GM21717 (cell line): ENCODE results near the gene POFUT2.
"Not testable (repeated sequence)": the region's sequence is repeated elsewhere in the genome, so short reads cannot be mapped to it uniquely, and the experiment has no call there.

Source experiments
- ATAC-seq: cut with Tn5 transposase; IDR thresholded peaks from one replicate; pipeline ENCODE4 v1.9.1; 2021; ENCODE audit warnings: mild to moderate bottlenecking, moderate library complexity; ENCODE audit not compliant: unreplicated experiment

POFUT2 gene

DNA sequence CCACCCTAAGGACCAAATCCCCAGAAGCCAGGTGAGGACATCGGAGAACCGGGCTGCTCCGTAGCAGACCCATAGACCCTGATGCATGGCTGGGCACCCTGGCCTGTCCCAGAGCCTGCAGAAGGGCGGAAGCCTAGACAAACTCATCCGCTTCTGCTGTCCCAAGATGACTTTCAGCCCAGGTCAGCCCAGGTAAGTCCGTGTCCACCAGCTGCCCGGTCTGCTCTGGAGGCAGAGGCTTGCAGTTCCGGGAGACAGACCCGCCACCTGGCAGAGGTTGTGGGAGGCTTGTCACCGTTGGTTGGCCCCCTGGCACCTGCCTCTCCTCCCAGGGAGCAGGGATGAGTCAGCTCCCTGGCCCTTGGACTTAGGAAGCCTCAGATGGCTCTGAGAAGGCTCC is 22.8 kb upstream of the POFUT2 start:
- no peak for ATAC-seq

DNA sequence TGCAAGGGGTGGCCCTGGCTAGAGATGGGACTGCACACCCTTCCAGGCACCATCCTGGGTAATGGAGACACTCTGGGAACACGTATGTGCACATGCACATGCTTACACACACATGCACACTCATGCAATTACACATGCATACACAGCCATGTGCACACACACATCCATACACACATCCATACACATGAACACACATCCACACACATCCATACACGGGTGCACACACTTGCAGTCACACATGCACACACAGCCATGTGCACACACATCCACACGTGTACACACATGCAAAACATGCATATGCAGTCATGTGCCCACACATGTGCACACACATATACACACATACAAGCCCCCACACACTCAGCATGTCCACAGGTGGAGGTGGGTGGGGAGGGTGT is 22.3 kb upstream of the POFUT2 start:
- no peak for ATAC-seq

DNA sequence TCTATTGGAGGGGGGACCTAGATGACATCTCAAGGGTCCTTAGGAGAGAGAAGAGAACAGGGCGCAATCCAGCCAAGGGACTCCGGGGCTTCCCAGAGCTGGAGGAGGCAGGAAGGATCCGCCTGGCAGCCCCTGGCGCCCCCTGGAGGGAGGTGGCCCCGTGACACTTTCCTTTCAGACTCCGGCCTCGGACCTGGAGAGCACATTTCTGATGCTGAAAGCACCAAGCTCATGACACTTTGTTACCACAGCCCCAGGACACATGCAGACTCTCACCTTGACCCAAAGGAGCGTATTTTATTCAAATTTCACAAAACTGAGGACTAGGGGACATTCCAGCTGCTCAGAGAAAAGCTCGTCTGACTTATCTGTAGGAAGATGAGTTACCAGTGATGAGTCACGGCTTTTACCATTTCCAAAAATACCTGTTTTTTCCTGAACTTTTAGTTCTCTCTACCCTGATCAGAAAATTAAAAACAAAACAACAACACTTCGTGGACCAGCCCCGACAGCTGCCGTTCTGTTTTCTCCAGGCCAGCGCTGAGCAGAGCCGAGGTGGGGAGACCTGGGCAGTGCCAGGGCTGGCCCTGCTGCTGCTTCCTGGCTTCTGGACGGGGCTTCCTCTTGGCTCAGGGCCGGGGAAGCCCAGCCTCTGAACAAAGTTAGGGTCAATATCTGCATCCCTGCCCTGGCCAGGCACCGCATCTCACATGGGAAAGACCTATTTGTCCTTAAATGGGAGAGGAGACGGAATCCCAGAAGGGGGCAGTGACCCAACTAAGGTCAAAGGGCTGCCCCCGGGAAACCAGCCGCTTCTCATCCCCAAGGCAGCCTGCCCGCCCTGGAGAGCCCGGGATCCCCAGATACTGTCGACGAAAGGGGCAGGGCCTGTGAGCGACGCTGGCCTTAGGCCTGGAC is 21.6 kb upstream of the POFUT2 start:
- ATAC-seq: no peak

DNA sequence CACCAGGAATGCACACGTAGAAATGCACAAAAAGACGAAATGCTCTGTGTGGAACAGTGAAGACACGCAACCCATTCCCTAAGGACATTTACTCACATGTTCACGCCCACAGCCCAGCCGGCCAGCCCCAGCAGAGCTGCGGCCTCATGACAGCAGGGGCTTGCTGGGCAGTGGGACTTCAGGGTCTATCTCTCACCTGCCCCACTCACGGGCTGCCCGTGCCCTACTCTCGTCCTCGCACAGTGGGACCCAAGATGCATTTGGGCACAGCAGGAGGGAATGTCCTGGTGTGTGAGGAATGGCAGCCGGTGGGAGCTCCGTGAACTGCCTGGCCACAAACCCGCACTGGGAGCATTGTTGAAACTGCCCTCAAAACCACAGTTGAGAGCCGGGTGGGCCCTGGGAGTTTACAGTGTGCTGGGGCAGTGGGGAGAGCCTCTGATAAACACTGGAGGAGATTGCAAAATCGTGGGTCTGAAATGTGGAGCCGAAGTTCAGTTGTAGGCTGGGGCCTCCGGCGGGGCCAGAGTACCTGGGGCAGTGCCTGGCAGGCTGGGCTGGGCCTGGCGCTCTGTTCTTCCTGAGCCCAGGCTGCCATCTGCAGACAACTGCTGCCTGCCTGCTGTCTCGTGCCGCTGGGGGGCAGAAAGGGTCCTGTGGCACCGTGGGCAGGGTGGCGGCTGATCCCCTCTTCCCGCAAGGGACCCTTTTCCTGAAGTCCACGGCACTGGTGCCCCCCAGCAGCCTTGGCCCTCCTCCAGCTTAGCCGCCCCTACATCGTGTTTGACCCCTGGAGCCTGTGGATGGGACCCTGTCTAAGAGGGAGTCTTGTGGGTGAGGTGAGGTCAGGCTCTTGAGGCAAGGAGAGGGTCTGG is 20.7 kb upstream of the POFUT2 start:
- no peak for ATAC-seq

DNA sequence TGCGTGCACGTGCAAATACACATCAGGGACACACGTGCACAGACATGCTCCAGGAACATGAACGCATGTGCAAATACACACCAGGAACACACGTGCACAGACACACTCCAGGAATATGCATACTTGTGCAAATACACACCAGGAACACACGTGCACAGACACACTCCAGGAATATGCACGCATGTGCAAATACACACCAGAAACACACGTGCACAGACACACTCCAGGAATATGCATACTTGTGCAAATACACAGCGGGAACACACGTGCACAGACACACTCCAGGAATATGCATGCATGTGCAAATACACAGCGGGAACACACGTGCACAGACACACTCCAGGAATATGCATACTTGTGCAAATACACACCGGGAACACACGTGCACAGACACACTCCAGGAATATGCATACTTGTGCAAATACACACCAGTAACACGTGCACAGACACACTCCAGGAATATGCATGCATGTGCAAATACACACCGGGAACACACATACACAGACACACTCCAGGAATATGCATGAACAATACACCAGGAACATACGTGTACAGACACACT is 20.0 kb upstream of the POFUT2 start:
- not testable (repeated sequence) for ATAC-seq

DNA sequence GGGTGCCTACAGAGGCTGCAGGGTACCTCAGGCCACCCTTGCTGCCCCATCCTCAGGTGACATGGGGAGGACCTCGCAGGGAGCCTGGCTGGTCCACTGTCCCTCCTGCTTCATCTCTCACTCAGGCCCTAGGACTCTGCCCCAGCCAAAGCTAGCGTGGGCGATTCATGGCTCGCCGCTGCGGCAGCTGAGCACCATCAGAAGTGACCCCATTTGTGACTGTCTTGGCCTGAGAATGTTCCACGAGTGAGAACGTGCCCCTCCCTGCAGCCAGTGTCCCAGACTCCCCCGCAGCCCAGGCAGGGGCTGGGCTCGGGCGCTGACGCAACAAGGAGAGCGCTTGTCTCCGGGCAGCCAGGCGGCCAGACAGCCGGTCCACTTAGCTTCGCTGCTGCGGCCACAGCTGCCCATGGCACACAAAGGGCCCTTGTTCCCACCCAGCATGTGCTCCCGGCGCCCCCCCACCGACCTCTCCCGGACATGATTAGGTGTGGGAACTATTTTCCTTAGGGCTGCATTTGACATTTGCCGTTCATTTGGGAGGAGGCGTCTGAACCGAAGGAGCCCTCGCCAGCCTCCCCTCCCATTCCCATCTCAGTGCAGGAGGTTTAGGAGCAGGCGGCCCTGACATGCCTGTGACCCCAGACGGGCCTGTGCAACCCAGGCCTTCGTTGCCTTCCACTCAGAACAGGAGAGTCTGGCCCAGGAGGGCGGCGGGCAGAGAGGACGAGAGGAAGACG is 19.3 kb upstream of the POFUT2 start:
- no peak for ATAC-seq

DNA sequence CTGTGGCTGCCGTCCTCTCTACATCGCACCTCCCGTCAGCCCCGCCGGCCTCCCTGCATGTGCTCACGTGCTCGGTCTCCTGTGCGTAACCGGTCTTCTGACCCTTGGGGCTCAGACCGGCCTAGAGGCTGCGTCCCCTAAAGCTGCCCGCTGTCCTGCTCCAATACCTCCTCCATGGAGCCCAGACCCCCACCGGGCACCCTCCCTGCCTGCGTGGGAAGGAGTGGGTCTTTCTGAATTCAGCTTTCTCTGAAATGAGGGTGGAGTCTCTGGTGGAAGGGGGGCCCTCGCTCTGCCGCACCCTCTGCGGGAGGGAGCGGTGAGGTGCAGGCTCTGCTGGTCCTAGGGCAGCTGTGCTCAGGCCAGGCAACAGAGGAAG is 18.7 kb upstream of the POFUT2 start:
- no peak for ATAC-seq

DNA sequence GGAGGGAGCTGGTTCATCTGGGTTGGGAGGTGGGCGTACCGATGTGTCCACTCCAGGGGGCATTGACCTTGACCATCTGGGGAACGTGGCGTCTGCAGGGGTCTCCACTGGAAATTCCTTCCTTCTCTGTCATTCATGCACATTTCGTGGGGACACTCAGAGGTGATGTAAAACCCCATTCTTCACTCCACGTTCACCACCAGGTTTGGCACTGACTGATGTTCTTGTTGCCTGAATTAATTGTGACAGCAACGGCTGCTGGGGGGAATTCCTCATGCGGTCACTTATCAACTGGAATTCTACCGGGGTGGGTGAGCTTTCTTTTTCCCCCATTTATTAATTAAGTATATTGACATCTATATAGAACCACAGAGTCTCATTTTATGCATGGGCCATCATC is 18.1 kb upstream of the POFUT2 start:
- no peak for ATAC-seq

DNA sequence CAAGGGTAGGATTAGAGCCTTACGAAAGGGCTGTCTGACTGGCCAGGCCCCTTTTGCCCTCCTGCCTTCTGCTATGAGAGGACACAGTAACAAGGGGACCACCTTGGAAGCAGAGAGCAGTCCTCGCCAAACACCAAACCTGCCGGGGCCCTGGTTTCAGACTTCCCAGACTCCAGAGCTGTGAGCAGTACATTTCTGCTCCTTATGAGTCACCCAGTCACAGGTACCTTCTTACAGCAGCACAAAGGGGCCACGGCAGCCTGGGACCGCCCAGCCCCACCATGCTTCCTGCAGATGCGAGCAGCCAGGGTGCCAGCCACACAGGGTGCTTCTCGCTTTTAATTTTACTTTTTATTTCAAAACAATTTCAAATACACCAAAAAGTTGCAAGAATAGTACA is 17.2 kb upstream of the POFUT2 start:
- ATAC-seq: no peak

DNA sequence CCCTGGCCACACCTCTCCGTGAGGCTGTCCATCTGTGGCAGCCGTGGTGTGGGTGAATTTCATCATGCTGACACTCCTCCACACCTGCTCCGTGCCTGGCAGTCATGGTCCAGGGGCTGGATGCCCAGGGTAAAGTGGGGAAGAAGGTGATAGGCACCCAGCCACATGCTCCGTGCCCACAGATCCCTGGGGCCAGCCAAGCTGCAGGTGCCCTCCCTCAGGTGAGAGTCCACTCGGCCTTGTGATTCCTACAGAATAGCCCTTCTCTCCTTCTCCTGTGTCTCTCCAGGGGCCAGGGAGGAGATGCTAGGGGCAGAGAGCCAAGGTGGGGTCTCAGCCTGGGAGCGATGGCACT is 16.8 kb upstream of the POFUT2 start:
- ATAC-seq: no peak

DNA sequence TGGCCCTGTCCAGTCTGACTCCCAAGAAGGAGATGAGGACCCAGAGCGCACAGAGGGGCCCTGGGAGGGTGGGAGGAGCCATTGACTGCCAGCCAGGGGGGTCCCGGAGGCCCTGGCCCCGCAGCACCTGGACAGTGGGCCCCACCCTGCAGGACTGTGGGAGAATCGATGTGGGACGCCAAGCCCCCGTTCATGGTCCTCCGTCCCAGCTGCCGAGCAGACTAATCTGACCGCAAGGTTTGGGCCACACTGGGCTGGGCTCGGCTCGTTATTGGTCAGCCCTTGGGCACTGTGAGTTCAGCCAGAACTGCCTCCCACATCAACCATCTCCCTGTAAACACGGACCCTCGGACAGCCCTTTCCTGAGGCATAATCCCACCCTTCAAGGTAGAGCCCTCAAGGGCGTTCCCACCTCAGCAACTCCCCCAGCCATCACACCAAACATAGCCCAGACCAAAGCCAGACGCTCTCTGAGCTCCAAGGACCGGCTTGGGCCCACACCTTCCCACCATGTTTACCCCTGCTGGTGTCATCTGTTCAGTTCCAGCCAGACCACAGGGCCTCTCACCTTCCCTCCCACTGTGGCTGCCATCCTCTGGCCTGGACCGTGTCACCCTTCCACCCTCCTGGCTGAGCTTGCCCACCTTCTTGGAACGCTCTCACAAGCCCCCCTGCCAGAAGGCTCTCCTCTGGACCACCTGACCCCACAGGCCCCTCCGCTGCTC is 16.2 kb upstream of the POFUT2 start:
- ATAC-seq: no peak

DNA sequence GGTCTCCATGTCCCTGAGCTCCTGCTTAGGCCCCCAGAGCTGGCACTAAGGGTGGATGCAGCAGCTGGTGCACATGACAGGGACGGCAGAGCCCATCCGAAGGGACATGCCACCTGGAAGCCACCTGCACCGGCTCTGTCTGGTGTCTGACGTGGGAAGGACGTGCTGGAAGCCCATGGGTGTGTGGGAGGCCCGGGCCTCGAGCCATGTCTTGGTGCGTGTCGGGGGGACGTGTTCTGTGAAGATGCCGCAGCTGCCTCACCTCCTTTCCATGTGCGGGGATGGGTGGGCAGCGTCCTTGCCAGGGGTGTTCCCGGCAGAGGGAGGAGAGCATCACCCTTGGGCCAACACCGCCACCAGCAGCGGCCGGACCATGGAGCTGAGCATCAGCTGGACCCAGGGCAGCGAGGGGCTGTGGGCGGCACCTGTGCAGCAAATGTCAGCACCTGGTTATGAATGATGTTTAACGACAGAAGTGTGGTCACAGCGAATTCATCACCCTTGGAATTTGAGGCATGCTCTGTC is 15.5 kb upstream of the POFUT2 start:
- no peak for ATAC-seq

DNA sequence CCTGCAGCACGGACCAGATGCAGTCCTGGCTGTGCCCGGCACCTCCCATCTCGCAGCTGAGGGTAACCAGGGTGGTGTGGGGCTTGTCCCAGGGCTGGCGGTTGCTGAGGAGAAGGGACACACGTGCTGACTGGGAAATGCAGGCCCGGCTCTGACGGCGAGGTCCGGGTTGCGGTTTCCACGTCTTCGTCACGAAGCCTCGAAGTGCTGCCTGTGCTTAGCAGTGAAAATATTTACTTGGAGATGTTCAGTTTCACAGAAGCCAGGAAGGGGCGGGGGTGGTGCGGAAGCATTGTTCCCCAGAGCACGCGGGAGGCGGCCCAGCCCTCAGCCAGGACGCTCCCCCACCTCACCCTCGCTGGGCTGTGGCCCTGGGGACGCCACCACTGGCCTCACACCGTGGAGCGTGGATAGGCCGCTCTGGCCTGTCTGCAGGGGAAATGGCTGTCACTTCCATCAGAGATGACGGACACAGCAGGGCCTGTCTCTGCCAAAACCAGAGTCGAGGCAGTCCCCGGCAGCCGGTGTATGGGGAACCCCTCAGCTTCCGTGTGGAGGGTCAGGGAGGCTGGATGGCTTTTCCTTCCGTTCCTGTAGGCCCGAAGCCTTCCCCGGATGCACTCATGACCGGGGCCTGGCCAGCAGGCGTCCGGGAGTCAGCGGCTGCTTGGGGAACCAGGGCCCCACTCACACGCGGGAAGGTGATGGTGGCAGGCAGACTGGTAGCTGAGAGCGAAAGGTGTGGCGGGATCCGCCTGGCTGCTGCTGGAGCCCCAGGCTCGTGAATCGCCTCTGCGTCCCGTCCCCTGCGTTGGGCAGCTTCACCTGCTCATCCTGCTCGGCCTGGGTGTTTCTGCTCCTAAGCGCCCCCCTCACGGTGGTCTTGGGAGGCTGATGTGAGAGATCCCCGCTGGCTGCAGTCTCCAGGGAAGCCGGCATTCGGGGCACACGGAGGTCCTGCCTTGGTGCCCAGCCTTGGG is 14.7 kb upstream of the POFUT2 start:
- no peak for ATAC-seq

DNA sequence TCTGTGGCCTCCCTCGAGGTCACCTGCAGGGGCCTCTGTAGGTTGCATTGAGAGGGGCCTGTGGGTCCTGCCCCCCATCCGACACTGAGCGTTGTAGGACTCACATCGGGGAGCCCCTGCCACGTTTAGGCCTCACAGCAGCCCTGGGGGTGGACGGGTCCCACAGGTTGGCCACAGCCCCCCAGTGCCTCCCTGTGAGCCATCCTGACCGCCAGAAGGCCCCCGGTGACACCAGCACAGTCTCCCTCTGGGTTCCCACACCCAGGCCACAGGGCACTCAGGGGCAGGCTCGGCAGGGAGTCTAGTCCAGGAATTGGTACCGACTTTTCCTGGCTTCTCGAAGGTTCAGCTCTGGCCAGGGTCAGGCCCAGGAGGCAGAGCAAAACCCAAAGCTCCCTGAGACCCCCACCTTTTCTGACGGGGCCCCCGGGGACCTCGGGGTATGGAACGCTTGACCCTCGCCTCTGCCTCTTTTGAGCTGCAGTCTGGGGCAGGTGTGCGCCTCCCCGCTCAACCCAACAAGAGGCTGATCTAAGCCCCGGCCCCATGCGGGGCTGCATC is 13.9 kb upstream of the POFUT2 start:
- ATAC-seq: no peak

DNA sequence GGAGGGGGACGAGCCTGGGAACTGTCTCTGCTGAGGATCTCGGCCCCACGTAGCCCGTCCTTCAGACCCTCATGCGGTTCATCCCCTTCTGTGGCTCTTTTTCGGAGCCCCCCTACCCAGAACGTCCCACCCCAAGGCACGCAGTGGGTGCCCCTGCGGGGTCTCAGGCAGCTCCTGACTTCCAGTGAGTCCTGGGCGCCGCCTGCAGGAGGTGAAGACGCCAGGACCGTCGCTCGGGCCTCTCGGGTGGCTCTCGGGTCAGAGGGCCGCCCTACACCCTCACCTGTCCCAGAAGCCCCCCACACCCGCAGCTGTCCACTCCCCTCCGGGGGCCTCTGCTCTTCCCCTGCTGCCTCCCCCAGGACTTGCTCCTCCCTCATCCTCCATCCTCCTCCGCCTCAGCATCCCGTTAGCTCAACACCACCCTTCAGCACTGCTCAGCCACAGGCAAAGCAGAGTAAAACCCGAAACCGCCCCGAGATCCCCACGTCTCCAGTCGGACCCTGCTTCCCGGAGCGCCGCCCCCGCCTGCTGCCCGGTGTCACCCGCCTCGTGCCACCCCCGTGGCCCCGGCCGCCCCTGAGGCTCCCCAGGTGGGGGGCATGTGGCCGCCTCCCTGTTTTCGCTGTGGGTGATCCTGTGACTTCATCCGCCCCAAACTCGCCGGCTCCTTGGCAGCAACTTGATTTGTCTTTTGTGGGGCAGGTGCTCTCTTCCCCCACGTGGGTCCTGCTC is 13.3 kb upstream of the POFUT2 start:
- ATAC-seq: no peak

DNA sequence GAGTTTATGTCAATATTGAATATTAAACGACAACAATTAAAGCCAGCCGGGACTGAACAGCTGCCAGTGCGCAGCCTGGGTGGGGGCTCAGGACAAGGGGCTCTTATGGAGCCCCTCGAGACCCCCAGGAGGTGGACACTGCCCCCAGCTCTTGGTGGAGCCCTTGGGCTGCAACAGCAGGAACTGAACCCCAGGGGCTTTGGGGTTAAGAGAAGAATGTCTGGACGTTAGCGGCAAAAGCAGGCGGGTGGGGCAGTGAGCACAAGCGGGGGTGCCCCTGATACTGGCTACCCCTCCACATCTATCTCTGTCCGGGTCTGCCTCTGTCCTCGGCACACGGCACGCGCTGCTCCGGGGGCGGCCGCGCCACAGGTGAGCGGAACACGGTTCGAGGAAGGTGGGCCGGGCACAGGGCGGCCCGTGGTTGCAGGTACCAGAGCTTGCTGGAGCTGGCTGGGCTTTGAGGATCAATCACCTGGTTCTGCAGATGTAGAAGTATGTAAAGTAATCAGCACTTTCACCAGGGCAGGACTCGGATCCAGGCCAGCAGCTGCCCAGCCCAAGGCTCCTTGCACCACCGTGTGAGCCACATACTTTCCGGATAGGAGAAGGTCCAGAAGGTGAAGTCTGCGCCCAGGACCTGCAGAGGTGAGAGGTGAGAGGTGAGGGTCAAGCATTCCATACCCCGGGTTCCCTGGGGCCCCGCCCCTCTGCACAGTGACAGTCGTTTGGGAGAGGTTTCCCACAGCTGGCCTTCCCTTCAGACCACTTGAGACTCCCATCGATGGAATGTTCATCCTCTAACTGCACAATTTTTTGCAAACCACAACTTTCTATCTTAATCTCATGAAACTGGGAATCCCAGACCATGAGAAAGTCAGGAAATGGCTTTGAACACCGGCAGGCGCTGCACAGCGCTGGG is 12.4 kb upstream of the POFUT2 start:
- no peak for ATAC-seq
